Colonic mucosa (tissue), 4 donors: ENCODE data around the gene LRP1B. TPM values are rescaled to one million over a fixed set of nuclear protein-coding genes. Genes with fewer than 3 reads are reported as not detected.

ENCODE experiments used
- DNase-seq: peaks from one replicate; pipeline ENCODE4 v3.0.0-alpha.2; 2020
- H3K27ac ChIP-seq: fragments of 200-600 bp; one replicate; pipeline ENCODE4 v1.8.0; 2021
- H3K27me3 ChIP-seq: fragments of 200-600 bp; one replicate; pipeline ENCODE4 v1.8.0; 2021
- H3K36me3 ChIP-seq: fragments of 200-600 bp; one replicate; pipeline ENCODE4 v1.8.0; 2021
- H3K4me1 ChIP-seq: fragments of 200-600 bp; one replicate; pipeline ENCODE4 v1.8.0; 2021; ENCODE audit warnings: mild to moderate bottlenecking
- H3K4me3 ChIP-seq: fragments of 200-600 bp; one replicate; pipeline ENCODE4 v1.8.0; 2021
- H3K9ac ChIP-seq, 2 donors: one replicate each; pipeline ENCODE4 v1.7.0; 2013; ENCODE audit warnings: control low read depth in 2 of 2, low read depth in 2 of 2, low read length in 2 of 2
- H3K9me3 ChIP-seq: fragments of 200-600 bp; one replicate; pipeline ENCODE4 v1.8.0; 2021
- CTCF ChIP-seq: fragments of 200-600 bp; IDR thresholded peaks from one replicate; pipeline ENCODE4 v1.8.0; 2022; ENCODE audit warnings: antibody characterized with exemption, mild to moderate bottlenecking
- intact Hi-C: fragments of 100-400 bp; cut with DNase I; formaldehyde crosslinking; loops from one replicate; pipeline ENCODE4 v1.14.1; 2022
- total RNA-seq, 2 donors: library from RNA; stranded (reverse); fragmentation: NEBNext Ultra II Directional in 1 of 2; extraction: Animal tissue kit (Norgen Biotek cat#: 25700) in 1 of 2; gene quantifications; one replicate each; pipeline ENCODE4 v1.2.1, GENCODE V29; 2021
- donor health status: healthy.
- donor health status: DM: no; HTN: no; CAD: no.
- donor health status: DM: no; HTN: no; CAD: no.

Gene LRP1B
- total RNA-seq, 2 donors from 2014 or later, result 0.10 to 0.19 TPM

DNA sequence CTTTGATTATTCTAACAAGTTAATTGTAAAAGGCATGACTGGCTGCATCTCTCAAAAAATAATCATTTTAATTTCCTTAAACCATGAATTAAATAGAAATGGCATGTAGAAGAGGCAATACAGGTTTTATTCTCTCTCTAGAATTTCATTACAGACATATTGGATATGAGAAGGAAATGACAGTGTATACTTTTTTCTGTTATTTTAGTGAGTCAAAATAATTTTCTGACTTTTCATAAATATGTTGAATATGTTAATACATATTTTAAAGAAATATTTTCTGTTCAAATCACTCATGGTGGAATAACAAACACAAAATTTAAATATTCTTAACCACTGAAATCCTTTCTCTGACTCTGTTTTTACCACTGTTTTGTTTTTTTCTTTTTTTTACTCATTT lies 510.4 kb downstream of the LRP1B start:
- intact Hi-C loops, result no loop called here
- no peaks in the 10 kb centered on the region for H3K4me1 ChIP-seq
- TF ChIP-seq CTCF, result no peak
- no peak overlapping the region for H3K27ac ChIP-seq
- H3K9me3 ChIP-seq, result no peaks in the 10 kb centered on the region
- no peak for DNase-seq
- H3K27me3 ChIP-seq, result no peaks in the 10 kb centered on the region
- H3K9ac ChIP-seq, result no peak overlapping the region
- H3K4me3 ChIP-seq, result no peak overlapping the region
- H3K36me3 ChIP-seq, result no peaks in the 10 kb centered on the region

DNA sequence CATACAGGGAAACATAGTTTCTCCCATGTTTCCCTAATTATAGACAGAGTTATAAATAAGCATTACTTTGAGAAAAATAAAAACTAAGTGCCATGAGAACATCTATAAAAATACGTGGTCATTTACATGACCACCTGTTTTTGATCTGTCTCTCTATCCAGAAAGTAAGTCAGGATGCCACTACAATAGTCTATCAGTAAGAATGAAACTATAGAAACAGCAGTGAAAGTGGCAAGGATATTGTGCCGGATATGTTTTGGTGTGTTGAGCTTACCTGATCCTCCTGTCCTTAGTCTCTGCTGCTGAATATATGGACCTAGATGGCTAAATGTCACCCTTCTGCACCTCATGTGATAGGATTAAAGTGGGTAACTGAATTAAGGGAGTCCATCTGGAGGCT lies 512.4 kb downstream of the LRP1B start:
- no peak for DNase-seq
- no peaks in the 10 kb centered on the region for H3K36me3 ChIP-seq
- no peak overlapping the region for H3K4me3 ChIP-seq
- no peak overlapping the region for H3K9ac ChIP-seq
- TF ChIP-seq CTCF, result no peak
- H3K4me1 ChIP-seq, result no peaks in the 10 kb centered on the region
- intact Hi-C loops, result no loop called here
- no peak overlapping the region for H3K27ac ChIP-seq
- no peaks in the 10 kb centered on the region for H3K9me3 ChIP-seq
- H3K27me3 ChIP-seq, result no peaks in the 10 kb centered on the region

GRCh38 chr2:141611981-141612380 lies 518.8 kb downstream of the LRP1B start:
- Histone ChIP-seq H3K36me3 (no peaks in the 10 kb centered on the region), H3K9ac (no peak overlapping the region), H3K4me1 (no peaks in the 10 kb centered on the region), H3K27me3 (no peaks in the 10 kb centered on the region), H3K27ac (no peak overlapping the region), H3K4me3 (no peak overlapping the region), H3K9me3 (no peaks in the 10 kb centered on the region)
- no peak for DNase-seq
- no peak for TF ChIP-seq CTCF
- intact Hi-C loops, result no loop called here

GRCh38 chr2:141611176-141611571 lies 519.6 kb downstream of the LRP1B start:
- Histone ChIP-seq H3K36me3 (no peaks in the 10 kb centered on the region), H3K4me3 (no peak overlapping the region), H3K9me3 (no peaks in the 10 kb centered on the region), H3K4me1 (no peaks in the 10 kb centered on the region), H3K9ac (no peak overlapping the region), H3K27ac (no peak overlapping the region), H3K27me3 (no peaks in the 10 kb centered on the region)
- intact Hi-C loops, result no loop called here
- no peak for DNase-seq
- TF ChIP-seq CTCF, result no peak

DNA sequence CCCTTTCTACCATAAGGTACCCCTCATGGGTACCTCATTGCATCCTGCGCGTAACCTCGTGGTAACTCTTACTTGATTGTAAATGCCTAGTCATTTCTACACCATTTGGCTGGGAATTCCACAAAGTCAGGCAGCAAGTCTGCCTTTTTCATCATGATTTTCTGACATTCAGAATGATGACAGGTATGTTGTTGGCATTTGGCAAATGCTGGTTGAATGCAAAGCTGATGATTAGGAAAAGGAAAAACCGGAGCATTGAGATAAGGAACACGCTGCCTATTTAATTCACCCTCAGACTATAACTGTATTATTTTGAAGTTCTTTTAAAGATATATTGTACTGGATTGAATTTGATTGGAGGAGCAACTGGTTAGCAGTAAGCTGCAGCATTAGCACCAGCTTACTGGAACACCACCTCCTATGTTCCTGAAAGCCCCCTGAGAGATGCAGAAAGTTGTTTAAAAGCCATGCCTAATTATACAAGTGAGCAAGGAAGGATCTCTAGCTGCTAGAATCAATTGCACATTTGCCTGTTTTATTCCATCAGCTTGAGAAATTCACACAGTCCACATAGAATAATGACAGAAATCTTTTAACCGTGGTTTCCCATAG lies 520.1 kb downstream of the LRP1B start:
- no peaks in the 10 kb centered on the region for H3K36me3 ChIP-seq
- no peaks in the 10 kb centered on the region for H3K4me1 ChIP-seq
- no peak overlapping the region for H3K27ac ChIP-seq
- H3K4me3 ChIP-seq, result no peak overlapping the region
- no peak for TF ChIP-seq CTCF
- H3K9ac ChIP-seq, result no peak overlapping the region
- no peaks in the 10 kb centered on the region for H3K9me3 ChIP-seq
- intact Hi-C loops, result no loop called here
- H3K27me3 ChIP-seq, result no peaks in the 10 kb centered on the region
- no peak for DNase-seq
